GM19099 (cell line): ENCODE measurements around the gene PIK3R2.
A peak's percentile ranks its signal among the peaks of the same experiment; 100 is the strongest.

ENCODE experiments used
- POLR2A ChIP-seq: IDR thresholded peaks from 3 replicates; pipeline ENCODE4 v1.6.1; 2011; ENCODE audit warnings: low read depth; ENCODE audit not compliant: insufficient read length; ENCODE audit errors: extremely low read depth

Gene PIK3R2

DNA sequence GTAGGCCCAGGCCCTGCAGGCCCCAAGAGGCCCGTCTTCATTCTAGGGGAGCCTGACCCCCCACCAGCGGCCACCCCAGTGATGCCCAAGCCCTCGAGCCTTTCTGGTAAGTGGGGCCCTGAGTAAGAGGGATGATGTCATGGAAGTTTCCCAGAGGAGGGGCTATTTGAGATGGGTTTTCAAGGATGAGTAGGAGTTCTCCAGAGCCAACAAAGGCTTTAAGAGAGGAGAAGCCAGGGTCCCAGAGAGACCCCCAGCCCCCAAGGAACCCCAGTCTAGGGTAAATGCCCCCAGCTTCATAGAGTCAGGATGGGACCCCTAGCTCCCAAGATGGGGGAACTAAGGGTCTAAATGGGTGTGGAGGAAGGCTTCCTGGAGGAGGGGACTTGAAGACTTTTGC lies 9.1 kb upstream of the PIK3R2 start:
- TF ChIP-seq POLR2A, result no peak

GRCh38 chr19:18144361-18144760 lies 8.6 kb upstream of the PIK3R2 start:
- TF ChIP-seq POLR2A, result no peak

GRCh38 chr19:18144906-18145305 lies 8.1 kb upstream of the PIK3R2 start:
- no peak for TF ChIP-seq POLR2A

DNA sequence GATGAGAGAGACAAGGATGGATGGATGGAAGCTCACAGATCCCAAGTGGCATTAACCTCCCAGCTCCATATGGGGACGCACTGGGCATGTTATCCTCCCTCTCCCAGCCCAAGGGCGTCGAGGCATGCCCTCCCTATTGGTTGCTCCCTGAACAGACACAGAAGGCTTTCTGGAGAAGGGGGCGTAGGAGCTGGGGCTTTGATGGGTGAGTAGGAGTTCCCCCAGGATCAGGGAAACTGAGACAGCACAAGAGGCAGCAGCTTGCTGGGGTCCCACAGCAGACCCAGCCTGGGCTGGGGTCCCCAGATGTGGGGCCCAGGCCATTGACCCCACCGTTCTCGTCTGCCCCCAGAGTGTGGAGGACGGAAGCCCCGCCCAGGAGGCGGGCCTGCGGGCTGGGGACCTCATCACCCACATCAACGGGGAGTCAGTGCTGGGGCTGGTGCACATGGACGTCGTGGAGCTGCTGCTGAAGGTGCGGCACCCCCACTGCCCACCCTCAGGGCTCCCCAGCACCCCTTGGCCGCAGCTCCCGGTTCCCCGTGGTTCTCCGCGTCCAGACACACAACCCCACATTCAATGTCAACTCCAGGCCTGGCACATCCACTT lies 7.5 kb upstream of the PIK3R2 start:
- TF ChIP-seq POLR2A, result no peak

DNA sequence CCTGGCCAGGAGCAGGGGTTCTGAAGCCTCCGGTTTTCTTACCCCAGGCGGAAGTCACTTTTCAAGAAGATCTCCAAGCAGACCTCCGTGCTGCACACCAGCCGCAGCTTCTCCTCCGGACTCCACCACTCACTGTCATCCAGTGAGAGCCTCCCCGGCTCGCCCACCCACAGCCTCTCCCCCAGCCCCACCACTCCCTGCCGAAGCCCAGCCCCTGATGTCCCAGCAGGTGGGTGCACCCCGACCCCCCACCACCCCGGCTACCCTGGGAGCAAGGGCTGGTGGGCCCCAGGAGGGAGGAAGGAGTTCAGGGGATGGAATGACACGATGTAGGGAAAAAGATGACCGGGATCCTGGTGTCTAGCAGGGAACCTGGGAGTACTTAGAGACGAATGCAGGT lies 5.6 kb upstream of the PIK3R2 start:
- TF ChIP-seq POLR2A, result no peak

- TF ChIP-seq POLR2A, result no peak
Observed at GRCh38 chr19:18149596-18149975, 3.4 kb upstream of the PIK3R2 start.

- no peak for TF ChIP-seq POLR2A
Observed at GRCh38 chr19:18150776-18151624, 2.0 kb upstream of the PIK3R2 start.

DNA sequence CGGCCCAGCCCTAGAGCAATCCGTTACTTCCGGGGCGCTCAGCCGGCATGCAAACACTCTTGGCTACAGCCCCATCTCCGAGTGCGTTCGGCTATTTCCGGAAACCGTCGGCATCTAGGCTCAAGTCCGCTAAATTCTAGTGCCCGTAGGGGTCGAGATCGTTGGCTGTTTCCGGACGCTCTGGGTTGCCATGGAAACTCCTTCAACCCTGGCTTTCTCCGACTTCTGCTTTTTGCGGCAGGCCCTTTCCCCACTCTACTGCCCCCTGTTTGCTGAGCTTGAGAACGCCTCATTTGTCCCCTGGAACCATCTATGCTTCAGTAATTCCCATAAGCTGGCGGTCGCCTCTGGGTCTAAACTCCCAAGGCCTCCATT lies 534 bp upstream of the PIK3R2 start:
- peak; percentile 71 for TF ChIP-seq POLR2A

GRCh38 chr19:18153556-18154134 lies 682 bp downstream of the PIK3R2 start:
- no peak for TF ChIP-seq POLR2A

GRCh38 chr19:18155095-18156087 lies 2.4 kb downstream of the PIK3R2 start:
- no peak for TF ChIP-seq POLR2A

DNA sequence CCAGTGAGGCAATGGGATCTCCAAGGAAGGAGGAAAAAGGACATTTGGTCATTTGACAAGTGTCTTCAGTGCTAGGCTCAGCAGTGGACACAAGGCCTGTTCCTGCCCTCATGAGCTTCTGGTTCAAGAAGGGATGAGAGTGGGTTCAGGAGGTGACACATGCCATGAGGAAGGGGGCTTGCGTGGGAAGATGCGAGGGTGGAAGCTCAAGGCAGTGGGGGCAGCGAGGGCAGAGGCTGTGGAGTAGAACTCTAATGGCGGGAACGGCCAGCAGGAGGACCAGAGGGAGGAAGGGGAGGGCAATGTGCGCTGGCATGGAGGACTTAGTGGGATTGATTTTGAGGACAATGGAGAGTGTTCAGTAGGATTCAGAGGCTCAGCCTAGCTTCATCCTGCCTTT lies 3.3 kb downstream of the PIK3R2 start:
- no peak for TF ChIP-seq POLR2A

DNA sequence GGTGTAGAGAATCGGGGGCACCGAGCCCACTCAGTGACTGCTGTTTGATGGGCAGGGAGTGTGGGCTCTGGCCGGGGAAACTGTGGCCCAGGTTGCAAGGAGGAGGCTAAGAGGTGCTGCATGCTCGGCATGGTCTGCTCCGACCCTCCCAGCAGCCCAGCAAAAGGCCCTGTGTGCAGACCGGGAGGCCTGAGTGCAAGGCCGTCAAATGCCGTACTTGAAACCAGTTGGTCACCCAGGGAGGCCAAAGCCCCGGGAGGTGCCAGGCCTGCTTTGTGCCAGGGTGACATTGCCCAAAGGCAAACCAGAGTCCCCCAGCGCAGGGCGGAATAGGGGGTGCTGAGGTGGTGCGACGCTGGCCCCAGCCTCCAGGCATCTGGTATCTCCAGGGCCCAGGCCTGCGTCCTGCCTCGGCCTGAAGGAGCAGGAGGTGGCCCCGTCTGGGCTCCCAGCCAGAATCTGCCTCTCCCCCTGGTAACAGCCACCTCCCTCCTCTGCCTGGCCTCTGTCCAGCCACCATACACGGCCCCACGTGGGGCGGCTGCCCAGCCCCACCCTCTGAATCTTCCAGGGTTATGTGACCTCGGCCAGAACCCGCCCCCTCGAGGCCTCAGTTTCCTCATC lies 4.0 kb downstream of the PIK3R2 start:
- no peak for TF ChIP-seq POLR2A

DNA sequence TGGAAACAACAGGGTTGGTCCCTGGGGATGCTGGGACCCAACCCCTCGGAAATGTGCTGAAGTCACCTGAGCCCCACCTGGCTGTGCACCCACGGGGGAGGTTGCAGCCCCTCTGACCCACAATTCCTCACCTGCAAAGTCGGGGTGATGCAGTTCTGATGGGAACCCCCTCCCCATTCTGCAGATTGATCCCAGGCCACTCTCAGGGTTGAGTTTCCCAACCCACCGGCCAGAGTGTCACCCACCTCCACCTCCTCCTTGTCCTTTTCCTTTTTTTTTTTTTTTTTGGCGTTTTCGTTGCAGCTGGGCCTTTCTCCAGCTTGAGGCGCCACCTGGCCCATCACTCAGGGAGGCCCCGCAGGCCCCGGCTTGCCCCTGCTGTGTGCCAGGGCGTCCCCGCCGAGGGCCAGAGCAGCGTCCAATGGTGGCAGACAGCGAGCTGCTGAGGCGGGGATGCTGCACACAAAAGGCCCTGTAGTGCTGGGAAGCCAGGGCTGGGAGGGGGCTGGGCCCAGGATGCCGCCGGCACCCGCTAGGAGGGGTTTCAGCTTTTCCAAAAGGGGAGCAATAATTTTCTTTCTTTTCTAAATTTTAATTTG lies 4.6 kb downstream of the PIK3R2 start:
- TF ChIP-seq POLR2A, result no peak

DNA sequence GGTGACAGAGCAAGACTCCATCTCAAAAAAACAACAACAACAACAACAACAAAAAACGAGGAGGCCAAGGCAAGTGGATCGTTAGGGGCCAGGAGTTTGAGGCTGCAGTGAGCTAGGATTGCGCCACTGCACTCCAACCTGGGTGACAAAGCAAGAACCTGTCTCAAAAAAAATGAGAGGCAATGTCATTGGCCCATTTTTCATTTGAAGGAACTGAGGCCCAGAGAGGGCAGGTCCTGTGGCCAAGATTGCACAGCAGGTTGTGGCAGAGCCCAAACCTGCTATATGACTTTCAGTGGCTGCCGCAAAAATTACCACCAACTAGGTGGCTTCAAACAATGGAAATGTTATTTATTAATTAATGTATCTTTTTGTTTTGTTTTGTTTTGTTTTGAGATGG lies 5.5 kb downstream of the PIK3R2 start:
- TF ChIP-seq POLR2A, result no peak
